Esophagus muscularis mucosa (tissue), 4 donors: ENCODE results near the gene CACNG1.

Source experiments
- CTCF ChIP-seq, 3 experiments: fragments of 200-600 bp in 2 of 3; fragments of 450-650 bp in 1 of 3; sonication (generic) in 2 of 3; IDR thresholded peaks; one replicate each; pipeline ENCODE4 v1.5.1; 2017 to 2019; ENCODE audit warnings: antibody characterized with exemption in 3 of 3, mild to moderate bottlenecking in 2 of 3, moderate library complexity in 1 of 3
- EP300 ChIP-seq: sonication (generic); formaldehyde crosslinking; IDR thresholded peaks from one replicate; pipeline ENCODE4 v1.6.1; 2017; ENCODE audit warnings: antibody characterized with exemption
- POLR2A ChIP-seq: fragments of 450-650 bp; IDR thresholded peaks from one replicate; pipeline ENCODE4 v1.6.1; 2017; ENCODE audit warnings: antibody characterized with exemption, moderate library complexity, mild to moderate bottlenecking, low read depth

- TF ChIP-seq CTCF (IDR thresholded peaks at IDR 0.05) (no peak), EP300 (no peak), POLR2A (no peak)
Observed at GRCh38 chr17:67095803-67096202, 51.4 kb downstream of the CACNG1 start.
